NCI-H82 (cell line): ENCODE data around the gene TCF19.
"Not testable (repeated sequence)": the region's sequence is repeated elsewhere in the genome, so short reads cannot be mapped to it uniquely, and the experiment has no call there.

Experiments used
- DNase-seq: peaks from one replicate; lab custom pipeline; 2025; lab: John Stamatoyannopoulos, UW

The TCF19 gene

DNA sequence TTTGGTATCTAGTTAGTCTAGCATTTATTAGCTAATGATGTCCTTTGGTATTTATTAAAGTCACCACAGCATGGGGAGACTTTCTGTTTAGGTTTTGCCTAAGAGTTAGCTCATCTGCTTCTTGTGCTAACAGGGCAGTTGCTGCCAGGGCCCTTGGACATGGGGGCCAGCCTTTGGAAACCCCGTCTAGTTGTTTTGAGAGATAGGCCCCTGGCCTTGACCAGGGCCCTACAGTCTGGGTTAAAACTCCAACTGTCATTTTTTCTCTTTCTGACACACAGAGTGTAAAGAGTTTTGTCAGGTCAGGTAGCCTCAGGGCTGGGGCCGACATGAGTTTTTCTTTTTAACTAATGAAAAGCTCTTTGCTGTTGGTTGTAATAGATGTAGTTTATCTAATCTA is 24.9 kb downstream of the TCF19 start:
- not testable (repeated sequence) for DNase-seq

DNA sequence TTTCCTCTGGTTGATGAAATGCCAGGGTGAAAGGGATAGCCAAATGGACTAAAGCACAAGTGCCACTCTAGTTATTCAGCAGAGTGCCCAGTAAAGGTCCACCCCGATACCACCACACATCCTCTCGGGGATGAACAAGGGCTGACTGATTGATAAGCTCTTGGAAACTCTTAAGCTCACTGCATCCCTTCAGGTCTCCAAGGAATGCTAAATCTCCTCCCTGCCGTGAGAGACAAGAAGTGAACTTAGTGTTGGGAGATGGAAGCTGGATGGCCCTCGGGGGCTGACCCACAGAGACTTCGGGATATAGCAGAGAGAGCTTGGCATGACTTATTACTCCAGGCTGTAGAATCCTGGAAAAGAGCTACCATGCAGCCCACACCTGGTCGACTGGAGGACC is 25.5 kb downstream of the TCF19 start:
- DNase-seq = not testable (repeated sequence)

DNA sequence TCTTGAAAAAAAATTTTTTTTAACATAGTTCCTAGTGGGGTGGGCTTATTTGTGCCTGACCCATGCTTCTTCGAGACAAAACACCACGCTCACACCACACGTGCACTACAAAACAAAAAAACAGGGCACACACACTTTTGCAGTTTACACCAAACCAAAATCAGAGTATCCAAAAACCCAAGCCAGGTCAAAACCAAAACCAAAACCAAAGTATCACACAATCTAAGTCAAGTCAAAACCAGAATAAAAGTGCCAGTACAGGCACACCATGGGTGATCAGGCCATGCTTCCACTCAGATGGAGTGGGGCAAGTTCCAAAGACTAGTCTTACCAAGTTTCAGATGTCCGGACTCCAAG is 27.3 kb downstream of the TCF19 start:
- not testable (repeated sequence) for DNase-seq

DNA sequence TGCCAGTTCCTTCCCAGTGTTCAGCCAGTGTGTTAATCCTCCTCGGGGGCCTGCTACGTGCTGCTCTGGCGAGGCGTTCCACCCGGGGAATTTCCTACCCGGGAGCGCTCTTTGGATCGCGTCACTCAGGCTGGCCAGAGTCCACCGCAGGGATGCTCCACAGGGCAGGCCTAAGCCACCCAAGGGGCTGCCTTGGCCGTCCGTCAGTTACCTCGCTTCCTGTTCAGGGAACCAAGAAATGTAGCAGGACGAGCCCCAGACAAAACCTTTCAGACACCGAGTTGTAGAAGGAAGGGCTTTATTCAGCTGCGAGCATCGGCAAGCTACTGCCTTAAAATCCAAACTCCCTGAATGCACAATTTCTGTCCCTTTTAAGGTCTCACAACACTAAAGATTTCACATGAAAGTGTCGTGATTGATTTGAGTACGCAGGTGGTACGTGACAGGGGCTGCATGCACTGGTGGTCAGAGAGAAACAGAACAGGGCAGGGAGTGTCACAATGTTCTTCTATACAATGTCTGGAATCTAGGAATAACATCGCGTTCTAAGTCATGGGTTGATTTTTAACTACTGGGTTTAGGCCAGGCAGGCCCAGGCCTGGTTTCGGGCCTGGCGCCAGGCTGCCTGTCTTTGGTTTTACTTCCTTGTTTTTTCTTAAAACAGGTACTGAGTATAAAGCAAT is 27.8 kb downstream of the TCF19 start:
- no peak for DNase-seq

DNA sequence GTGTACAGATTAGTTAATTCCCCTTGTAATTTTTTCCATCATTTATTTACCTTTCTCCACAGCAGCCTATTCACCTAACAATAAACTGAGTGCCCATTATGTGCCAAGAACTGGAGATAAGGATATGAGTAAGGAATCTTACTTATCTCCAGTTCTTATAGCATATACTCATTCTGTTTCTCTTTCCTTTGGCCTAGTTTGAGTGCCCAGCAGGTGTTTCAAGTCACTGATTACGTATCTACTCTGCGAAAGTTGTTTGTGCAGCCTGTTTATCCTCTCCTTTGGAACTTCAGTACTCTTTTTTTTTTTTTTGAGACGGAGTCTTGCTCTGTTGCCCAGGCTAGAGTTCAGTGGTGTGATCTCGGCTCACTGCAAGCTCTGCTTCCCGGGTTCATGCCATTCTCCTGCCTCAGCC is 29.4 kb downstream of the TCF19 start:
- no peak for DNase-seq

DNA sequence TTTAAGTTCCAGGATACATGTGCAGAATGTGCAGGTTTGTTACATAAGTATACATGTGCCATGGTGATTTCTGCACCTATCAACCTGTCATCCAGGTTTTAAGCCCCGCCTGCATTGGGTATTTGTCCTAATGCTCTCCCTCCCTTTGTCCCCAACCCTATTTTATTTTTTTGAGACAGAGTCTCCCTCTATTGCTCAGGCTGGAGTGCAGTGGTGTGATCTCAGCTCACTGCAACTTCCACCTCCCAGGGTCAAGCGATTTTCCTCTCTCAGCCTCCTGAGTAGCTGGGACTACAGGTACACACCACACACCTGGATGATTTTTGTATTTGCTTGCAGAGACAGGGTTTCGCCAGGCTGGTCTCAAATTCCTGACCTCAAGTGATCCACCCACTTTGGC is 30.8 kb downstream of the TCF19 start:
- not testable (repeated sequence) for DNase-seq

DNA sequence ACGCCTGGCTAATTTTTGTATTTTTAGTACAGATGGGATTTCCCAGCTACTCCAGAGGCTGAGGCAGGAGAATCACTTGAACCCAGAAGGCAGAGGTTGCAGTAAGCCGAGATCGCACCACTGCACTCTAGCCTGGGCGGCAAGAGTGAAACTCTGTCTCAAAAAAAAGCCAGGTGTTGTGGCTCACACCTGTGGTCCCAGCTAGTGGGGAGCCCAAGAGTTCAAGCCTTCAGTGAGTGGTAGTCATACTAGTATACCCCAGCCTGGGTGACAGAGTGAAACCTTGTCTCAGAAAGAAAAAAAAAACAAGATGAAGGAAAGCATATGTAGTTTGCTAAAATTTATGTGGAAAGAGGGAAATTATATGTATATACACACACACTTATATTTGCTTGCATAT is 32.1 kb downstream of the TCF19 start:
- no peak for DNase-seq

DNA sequence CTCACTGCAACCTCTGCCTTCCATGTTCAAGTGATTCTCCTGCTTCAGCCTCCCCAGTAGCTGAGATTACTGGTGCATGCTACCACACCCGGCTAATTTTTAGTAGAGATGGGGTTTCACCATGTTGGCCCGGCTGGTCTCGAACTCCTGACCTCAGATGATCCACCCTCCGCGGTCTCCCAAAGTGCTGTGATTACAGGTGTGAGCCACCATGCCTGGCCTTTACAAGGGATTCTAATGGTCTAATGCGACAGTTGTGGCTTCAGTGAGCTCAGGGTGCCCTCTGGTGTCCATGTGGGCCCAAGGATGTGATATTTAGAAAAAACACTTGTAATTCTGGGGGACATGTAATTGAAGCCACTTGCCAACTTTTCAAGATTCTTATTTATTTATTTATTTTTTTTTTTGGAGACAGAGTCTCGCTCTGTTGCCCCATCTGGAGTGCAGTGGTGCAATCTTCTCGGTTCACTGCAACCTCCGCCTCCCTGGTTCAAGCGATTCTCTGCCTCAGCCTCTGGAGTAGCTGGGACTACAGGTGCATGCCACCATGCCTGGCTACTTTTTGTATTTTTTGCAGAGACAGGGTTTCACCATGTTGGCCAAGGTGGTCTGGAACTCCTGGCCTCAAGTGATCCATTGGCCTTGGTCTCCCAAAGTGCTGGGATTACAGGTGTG is 34.2 kb downstream of the TCF19 start:
- DNase-seq = peak; percentile 86

DNA sequence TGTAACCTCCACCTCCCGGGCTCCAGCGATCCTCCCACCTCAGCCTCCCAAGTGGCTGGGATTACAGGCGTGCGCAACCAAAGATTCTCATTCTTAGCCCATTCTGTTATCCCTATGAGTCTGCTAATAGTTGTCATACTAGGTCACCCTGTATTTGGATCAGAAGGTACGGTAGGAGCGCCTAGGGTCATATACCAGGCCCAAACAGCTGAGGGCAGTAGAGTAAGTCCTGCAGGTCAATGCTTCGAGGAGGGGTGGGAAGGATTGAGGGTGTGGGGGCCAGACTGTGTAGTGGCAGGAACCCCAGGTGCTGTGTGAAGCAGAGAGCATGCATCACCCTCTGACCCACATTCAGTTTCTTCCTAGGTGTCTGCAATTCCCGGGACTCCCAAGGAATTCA is 34.8 kb downstream of the TCF19 start:
- DNase-seq = no peak

DNA sequence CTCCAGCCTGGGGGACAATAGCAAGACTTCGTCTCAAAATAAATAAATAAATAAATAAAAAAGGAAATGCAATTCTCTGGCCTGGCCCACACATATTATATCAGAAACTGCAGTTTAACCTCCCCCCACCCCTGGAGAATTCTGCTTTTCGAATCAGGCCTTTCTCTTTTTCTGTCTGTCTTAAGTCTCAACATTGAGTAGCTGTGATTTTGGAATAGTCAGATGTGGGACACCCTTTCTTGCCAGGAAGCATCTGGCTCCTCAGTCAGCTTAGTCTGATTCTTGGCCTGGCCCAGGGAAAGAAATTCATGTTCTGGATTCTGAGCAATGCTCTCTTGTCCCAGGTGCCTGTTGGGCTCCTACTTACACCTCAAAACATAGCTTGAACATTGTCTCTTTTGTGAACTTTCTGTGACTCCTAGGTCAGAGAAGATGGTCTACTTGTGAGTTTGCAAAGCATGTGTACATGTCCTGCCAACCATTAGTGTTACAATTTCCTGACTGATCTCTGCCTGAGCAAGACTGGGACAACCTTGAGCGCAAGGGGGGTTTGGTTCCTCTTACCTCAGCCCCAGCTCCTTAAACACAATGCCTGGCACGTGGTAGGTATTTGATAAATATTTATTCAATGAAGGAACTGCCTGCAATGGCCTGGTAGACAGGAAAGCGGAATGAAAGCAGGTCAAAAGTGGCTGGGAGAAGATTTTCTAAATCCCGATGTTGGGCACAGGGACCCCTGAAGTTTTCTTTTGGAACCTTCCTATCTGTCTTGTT is 35.9 kb downstream of the TCF19 start:
- no peak for DNase-seq

DNA sequence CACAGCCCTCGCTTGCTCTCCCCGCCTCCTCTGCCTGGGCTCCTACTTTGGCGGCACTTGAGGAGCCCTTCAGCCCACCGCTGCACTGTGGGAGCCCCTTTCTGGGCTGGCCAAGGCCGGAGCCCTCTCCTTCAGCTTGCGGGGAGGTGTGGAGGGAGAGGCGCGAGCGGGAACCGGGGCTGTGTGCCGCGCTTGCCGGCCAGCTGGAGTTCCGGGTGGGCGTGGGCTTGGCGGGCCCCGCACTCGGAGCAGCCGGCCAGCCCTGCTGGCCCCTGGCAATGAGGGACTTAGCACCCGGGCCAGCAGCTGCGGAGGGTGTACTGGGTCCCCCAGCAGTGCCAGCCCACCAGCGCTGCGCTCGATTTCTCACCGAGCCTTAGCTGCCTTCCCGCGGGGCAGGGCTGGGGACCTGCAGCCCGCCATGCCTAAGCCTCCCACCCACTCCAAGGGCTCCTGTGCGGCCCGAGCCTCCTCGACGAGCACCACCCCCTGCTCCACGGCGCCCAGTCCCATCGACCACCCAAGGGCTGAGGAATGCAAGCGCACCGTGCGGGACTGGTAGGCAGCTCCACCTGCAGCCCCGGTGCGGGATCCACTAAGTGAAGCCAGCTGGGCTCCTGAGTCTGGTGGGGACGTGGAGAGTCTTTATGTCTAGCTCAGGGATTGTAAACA is 37.1 kb downstream of the TCF19 start:
- DNase-seq = not testable (repeated sequence)

DNA sequence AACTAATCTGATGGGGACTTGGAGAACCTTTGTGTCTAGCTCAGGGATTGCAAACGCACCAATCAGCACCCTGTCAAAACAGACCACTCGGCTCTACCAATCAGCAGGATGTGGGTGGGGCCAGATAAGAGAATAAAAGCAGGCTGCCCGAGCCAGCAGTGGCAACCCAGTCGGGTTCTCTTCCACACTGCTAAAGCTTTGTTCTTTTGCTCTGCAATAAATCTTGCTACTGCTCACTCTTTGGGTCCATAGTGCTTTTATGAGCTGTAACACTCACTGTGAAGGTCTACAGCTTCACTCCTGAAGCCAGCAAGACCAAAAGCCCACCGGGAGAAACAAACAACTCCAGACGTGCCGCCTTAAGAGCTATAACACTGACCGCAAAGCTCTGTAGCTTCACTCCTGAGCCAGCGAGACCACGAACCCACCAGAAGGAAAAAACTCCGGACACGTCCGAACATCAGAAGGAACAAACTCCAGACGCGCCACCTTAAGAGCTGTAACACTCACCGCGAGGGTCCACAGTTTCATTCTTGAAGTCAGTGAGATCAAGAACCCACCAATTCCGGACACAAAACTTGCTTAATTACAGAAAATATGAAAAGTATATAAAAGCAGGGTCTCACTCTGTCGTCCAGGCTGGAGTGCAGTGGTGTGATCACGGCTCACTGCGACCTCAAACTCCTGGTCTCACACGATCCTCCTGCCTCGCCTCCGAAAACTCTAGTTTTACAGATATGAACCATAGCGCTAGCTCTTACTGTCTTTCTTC is 38.0 kb downstream of the TCF19 start:
- DNase-seq = not testable (repeated sequence)

DNA sequence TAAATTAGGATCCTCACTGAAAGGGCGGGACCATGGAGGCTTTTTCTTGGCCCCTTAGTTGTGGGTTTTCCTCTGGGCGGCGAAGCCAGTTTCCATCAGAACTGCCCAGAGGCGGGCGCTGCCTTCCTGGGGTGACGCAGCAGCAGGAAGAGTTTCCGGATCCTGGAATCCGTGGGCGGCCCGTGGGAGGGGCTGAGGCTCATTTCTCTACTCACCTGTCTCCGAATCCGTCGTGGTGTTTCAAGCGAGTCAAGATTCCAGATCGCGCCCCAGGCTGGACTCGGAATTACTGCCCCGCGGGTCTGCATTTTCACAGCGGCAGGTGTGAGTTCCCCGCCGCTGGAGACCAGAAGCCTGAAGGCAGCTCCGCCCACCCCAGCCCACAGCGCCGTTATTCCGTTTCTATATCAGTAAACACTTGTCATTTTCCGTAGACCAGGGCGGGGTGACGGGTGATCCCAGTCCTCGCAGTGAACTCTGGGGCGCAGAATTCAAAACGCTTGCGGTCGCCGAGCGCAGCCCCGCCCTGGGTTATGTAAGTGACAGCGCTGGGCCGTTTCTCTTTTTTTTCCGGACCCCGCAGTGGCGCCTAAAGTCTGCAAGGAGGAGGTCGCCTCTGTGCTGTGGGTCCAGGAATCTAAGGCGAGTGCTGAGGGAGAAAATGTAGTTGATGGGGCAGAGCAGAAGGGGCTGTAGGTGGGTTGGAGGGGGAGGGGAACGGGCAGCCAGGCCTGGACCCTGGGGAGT is 39.3 kb downstream of the TCF19 start:
- peak; percentile 72 for DNase-seq

DNA sequence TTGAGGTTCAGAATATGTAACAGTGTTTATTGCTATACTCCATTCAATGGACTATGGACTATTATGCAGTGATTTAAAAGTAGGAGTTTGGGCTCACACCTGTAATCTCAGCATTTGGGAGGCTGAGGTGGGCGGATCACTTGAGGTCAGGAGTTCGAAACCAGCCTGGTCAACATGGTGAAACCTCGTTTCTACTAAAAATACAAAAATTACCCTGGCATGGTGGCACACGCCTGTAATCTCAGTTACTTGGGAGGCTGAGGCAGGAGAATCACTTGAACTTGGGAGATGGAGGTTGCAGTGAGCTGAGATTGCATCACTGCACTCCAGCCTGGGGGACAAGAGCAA is 40.7 kb downstream of the TCF19 start:
- not testable (repeated sequence) for DNase-seq

DNA sequence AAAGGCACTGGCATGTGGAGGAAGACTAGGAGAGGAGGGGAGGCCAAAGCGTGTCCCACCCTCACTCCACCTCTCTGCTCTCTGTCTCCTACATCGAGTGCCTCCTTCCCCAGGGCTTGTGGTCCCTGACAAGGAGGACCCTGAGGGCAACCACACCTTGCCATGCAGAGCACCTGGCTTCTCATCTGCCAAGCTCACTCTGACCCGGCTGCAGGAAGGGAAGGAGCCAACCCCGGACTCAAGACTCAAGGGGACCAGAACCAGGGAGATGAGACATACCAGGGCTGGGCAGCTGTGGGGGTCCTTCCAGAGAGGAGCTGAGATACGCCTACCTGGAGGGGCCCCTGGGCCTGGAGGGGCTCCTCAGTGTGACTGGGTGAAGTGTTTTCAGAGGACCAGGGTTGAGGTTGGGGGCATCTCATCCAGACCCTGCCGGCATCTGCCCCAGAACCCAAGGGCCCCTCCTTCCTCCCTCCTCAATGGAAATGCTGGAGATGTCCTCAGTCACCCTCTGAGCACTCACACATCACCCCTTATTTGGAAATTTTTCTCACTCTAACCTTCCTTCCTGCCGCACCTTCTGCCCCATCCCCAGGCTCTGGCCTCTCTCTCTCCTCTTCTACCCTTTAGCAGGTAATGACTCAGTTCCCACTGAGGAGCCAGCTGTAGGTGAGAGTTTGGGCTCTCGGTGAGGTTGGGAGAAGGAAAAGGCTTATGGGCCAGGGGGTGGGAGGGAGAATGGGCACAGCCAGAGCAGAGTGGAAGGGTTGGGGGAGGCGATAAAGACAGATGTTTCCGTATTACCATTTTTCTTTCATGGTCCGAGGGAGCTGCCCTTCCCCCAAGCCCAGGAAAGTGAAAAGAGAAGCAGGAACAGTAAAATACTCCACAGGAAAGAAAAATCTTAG is 44.1 kb downstream of the TCF19 start:
- no peak for DNase-seq

DNA sequence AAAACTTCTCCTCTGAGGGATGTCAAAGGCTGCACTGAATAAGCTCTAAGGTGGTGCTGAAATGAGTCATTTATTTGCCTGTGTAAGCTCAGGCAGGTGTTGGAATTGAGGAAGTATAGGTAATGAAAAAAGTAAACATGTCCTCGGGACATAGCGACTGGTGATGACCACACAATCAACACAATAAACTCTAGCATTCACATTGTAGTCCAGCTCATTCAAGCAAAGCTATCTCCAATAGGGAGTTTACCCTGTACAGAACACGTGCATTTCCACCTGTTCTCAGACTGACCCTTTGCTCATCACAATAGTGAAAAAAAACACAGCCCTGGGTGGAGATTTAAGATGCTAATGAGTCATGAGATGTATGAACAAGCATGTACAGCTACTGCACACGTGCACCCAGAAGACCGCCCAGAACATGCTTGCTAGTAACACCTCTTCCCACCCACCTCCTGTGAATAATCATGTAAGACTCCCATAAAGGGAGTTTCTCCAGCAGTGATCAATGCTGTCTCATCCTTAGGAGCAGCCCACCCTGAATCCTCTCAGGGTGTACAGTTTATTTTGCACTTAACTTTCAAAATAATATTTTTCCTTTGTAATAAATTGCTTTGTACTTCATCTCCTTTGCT is 45.1 kb downstream of the TCF19 start:
- DNase-seq = no peak

DNA sequence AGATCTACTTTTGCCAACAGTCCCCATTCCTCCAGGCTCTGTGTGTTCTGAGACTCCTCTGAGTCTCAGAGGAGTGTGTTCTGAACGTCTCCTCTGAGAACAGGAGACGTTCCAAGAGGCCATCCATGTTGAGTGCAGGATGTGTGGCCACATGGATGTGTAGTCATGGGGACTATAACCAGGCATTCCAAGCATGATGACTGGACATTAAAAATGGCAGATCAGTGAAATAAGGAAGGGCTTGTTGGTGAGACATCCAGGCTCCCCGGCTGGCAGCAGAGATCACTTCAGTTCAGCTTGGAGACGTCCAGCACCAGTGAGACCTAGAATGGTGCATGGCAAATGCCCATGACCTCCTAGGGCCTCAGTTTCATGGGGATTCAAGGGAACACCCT is 46.4 kb downstream of the TCF19 start:
- no peak for DNase-seq

DNA sequence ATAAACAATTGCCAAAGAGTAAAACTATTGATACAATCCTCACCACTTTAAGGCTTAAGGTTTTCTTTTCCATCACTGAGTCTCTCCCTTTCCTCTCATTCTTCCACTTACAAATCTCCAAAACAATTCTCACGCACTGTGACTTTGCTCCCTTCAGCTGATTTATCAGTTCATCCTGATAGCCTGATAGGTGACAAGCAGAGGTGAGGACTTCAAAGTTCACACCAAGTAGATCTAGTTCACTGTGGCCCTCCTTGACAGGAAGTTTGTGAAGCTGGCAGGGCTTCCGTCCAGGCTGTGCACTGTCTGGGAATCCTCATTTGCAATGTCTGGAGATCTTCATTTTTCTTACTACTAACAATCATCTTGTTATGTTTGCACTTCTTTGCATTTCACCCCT is 47.2 kb downstream of the TCF19 start:
- DNase-seq = no peak

DNA sequence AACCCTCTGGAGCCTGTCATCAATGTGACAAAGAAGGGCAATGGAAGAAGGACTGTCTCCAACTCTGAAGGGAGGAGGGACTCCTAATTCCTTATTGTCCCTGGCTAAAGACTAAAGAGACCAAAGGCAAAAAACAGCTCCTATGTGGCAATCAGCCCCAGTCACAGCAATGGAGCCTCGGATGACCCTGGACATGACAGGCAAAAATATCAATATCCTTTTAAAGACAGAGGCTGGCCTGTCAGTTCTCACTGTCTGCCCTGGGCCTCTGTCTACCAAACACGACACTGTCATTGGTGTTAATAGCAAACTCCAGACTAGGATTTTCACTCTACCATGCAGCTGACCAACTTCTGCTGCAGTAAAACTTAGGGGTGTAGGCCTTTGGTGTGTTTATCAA is 50.1 kb downstream of the TCF19 start:
- no peak for DNase-seq

DNA sequence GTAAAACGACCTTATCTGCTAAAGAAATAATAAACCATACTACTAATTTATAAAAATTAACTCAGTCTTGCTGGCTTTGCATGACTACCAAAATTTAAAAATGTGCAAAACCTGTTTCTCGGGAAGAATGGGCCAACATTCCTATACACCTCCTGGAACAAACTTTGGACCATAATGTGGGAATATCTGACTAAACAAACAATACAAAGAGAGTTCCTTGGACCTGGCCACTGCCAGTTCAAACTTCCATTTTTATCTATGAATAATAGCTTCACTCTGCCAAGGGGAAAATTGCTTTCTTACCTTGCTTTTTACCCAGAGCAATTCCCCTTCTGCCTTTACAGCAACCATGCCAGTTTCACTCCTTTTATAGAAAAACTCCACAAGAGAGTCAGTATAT is 50.7 kb downstream of the TCF19 start:
- no peak for DNase-seq
